Type B pancreatic cell (in vitro differentiated cells): ENCODE measurements around the gene MASP1. TPM values are rescaled to one million over a fixed set of nuclear protein-coding genes. Genes with fewer than 3 reads are reported as not detected.

Experiments
- DNase-seq: peaks from one replicate; pipeline ENCODE4 v3.0.0; 2021; ENCODE audit warnings: mixed read lengths; ENCODE audit not compliant: unreplicated experiment; ENCODE audit errors: extremely low spot score
- H3K27ac Mint-ChIP-seq: 2 replicates; pipeline ENCODE4 v1.8.0; 2021; ENCODE audit warnings: mild to moderate bottlenecking, mixed read lengths
- H3K27me3 Mint-ChIP-seq: 2 replicates; pipeline ENCODE4 v1.8.0; 2021; ENCODE audit warnings: mixed read lengths
- H3K36me3 Mint-ChIP-seq: 2 replicates; pipeline ENCODE4 v1.8.0; 2021; ENCODE audit warnings: mixed read lengths
- H3K4me1 Mint-ChIP-seq: one replicate; pipeline ENCODE4 v1.8.0; 2021; ENCODE audit warnings: mixed read lengths; ENCODE audit not compliant: unreplicated experiment
- H3K4me3 Mint-ChIP-seq: 2 replicates; pipeline ENCODE4 v1.8.0; 2021; ENCODE audit warnings: mild to moderate bottlenecking, mixed read lengths
- H3K9me3 Mint-ChIP-seq: 2 replicates; pipeline ENCODE4 v1.8.0; 2021; ENCODE audit warnings: mixed read lengths
- total RNA-seq: library from RNA; stranded (reverse); gene quantifications from 2 replicates; pipeline ENCODE4 v1.2.1, GENCODE V29; 2021; ENCODE audit warnings: low replicate concordance
- TF ChIP-seq, protein P1 (sequence below): fragments of 200-600 bp; sonication (generic); conservative IDR thresholded peaks from 2 replicates; pipeline ENCODE4 v1.5.0; 2021; ENCODE audit warnings: antibody characterized with exemption, mild to moderate bottlenecking

MASP1 gene
- total RNA-seq, 1 donor from 2014 or later = 1.6 TPM

DNA sequence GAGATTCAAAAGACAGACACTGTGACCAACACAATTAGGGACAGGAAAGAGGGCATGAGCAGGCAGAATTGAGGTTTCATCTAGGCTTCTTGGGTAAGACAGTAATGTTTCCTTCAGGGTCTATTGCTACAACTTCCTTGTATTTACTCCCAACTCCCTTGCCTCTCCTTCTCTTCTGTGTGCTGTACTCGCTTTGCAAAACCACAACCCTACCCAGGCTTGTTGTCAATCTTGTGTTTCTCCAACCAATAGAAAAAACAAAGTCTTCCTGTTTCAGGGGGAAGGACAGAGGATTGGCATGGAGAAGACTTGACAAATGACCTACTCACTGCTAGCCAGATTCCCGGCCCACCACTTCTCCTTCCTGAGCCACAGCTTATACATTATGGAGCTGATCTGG is 36.3 kb upstream of the MASP1 start:
- TF ChIP-seq, protein P1, sequence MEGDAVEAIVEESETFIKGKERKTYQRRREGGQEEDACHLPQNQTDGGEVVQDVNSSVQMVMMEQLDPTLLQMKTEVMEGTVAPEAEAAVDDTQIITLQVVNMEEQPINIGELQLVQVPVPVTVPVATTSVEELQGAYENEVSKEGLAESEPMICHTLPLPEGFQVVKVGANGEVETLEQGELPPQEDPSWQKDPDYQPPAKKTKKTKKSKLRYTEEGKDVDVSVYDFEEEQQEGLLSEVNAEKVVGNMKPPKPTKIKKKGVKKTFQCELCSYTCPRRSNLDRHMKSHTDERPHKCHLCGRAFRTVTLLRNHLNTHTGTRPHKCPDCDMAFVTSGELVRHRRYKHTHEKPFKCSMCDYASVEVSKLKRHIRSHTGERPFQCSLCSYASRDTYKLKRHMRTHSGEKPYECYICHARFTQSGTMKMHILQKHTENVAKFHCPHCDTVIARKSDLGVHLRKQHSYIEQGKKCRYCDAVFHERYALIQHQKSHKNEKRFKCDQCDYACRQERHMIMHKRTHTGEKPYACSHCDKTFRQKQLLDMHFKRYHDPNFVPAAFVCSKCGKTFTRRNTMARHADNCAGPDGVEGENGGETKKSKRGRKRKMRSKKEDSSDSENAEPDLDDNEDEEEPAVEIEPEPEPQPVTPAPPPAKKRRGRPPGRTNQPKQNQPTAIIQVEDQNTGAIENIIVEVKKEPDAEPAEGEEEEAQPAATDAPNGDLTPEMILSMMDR = no peak

DNA sequence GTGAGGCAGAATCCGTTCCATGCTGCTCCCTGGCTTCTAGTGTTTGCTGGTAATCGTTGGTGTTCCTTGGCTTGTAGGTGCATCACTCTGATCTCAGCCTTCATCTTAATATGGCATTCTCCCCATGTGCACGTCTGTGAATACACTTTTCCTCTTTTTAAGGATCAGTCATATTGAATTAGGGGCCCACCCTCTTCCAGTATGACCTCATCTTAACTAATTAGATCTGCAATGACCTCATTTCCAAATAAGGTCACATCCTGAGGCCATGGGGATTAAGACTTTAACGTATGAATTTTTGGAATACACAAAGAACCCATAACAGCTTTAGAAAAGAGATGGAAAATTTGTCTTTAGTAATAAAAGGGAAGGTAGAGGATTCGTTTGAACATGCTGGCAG is 34.1 kb upstream of the MASP1 start:
- Mint-ChIP-seq H3K4me1 (no peaks in the 10 kb centered on the region), H3K9me3 (no peaks in the 10 kb centered on the region), H3K27me3 (no peaks in the 10 kb centered on the region), H3K36me3 (no peaks in the 10 kb centered on the region), H3K4me3 (no peak overlapping the region), H3K27ac (no peak overlapping the region)
- DNase-seq = no peak
- TF ChIP-seq, protein P1 = no peak

More for the DNA sequence above, 36.3 kb upstream of the MASP1 start:
- no peak overlapping the region for H3K4me3 Mint-ChIP-seq
- H3K9me3 Mint-ChIP-seq = no peaks in the 10 kb centered on the region
- DNase-seq = no peak
- no peaks in the 10 kb centered on the region for H3K4me1 Mint-ChIP-seq
- H3K27ac Mint-ChIP-seq = no peak overlapping the region
- H3K27me3 Mint-ChIP-seq = no peaks in the 10 kb centered on the region
- no peaks in the 10 kb centered on the region for H3K36me3 Mint-ChIP-seq

DNA sequence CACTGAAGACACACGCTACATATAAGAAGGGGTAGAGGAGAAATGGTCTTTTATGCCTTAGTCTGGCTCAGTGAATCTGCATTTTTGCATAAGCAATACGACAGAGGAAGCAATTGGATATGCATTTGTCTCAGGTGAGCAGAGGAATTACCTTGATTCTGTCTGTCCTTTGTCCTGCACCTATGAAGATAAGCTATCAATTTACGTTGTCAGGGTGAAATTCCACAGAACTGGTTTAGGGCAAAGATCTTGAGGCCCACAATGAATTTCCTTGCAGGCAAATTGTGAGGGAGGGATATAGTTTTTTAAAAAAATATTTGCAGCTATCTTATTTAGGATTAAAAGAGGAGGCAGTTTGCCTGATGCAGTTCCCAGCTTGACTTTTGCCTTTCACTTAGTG is 31.6 kb upstream of the MASP1 start:
- H3K36me3 Mint-ChIP-seq = no peaks in the 10 kb centered on the region
- peaks cover 8% of the 10 kb centered on the region for H3K27me3 Mint-ChIP-seq
- no peak overlapping the region for H3K27ac Mint-ChIP-seq
- H3K4me3 Mint-ChIP-seq = no peak overlapping the region
- TF ChIP-seq, protein P1 = no peak
- no peaks in the 10 kb centered on the region for H3K9me3 Mint-ChIP-seq
- no peak for DNase-seq
- H3K4me1 Mint-ChIP-seq = peaks cover 14% of the 10 kb centered on the region

DNA sequence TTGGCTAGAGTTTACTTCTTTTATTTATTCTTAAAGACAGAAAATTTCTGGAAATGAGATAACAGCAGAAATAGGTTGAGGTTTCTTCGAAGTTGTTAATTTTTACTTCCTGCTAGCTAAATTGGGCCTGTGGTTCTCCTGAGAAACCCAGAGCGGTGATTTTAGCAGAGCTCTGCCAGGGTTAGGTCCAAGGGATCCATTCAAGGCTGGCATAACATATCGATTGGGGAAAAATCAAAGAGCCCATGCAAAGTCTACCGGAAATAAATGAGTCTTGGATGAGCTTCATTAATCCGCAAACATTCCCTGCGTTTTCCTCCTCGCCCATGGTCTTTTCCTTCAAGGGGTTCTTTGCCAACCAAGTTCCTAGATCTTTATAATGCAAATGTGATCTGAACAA is 30.8 kb upstream of the MASP1 start:
- peaks cover 12% of the 10 kb centered on the region for H3K27me3 Mint-ChIP-seq
- H3K4me1 Mint-ChIP-seq = peaks cover 14% of the 10 kb centered on the region

DNA sequence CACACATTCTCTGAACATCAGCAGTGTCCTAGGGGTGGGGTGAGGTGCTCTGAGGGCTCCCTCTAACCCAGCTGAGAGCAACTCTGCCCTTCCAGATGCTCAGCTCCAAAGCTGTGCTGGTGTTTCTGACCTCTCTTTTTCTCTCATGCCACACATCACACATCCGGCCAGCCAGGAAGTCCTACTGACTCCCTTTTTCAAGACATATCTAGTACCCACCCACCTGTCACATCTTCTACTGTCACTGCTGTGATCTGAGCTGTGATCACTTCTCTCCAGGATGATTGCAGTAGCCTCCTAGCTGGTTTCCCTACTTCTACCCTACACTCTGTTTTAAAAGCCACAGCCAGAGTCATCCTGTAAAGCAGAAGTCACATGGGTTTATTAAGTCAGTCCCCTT is 30.2 kb upstream of the MASP1 start:
- no peaks in the 10 kb centered on the region for H3K9me3 Mint-ChIP-seq

More for the DNA sequence above, 30.8 kb upstream of the MASP1 start:
- Mint-ChIP-seq H3K9me3 (no peaks in the 10 kb centered on the region), H3K36me3 (no peaks in the 10 kb centered on the region), H3K27ac (no peak overlapping the region), H3K4me3 (no peak overlapping the region)
- no peak for DNase-seq
- TF ChIP-seq, protein P1 = no peak

More for the DNA sequence above, 30.2 kb upstream of the MASP1 start:
- no peaks in the 10 kb centered on the region for H3K36me3 Mint-ChIP-seq
- peaks cover 14% of the 10 kb centered on the region for H3K4me1 Mint-ChIP-seq
- no peak for DNase-seq
- TF ChIP-seq, protein P1 = no peak
- no peak overlapping the region for H3K4me3 Mint-ChIP-seq
- H3K27me3 Mint-ChIP-seq = peaks cover 18% of the 10 kb centered on the region
- no peak overlapping the region for H3K27ac Mint-ChIP-seq
